HG03045 (cell line): ENCODE results near the gene ATP5MC3.
A peak's percentile ranks its signal among the peaks of the same experiment; 100 is the strongest.
"Not testable (repeated sequence)": the region's sequence is repeated elsewhere in the genome, so short reads cannot be mapped to it uniquely, and the experiment has no call there.

Experiments used
- ATAC-seq: cut with Tn5 transposase; IDR thresholded peaks from one replicate; pipeline ENCODE4 v1.9.1; 2021; ENCODE audit warnings: mild to moderate bottlenecking, moderate library complexity; ENCODE audit not compliant: unreplicated experiment

ATP5MC3 gene

DNA sequence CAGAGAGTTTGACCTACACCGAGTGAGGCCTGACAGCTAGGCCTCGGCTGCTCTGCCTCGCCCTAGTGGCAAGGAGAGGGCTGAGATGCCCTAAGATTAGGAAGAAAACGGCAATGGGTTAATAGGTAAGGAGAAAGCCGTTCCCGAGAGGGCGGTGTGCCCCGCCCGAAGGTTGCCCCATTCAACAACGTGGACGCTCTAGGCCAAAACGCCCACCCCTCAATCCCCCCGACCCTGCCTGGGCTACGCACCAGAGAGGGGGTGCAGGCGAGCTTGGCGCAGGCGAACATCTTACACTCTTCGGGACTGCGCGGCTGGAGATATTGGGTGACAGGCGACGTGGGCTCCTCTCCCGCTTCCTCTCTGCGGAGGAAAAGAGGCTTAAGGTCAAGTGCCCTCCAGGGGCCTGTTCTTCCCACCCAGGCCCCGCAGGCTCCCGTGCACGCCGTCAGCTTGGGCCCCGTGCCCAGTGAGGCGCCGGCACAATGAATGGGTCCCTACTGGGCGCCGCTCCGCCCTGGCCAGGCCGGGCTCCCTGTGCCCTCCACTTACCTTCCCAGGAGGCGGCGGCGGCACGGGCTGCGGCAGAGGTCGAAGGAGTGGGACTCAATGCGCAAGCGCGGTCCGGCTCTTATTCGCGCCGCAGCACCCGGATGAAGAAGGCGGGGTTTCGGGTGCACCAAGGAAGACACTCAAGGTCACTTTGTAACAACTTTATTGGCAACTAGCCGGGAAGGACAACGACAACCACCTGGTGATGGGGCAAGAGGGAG, at the start of gene ATP5MC3:
TSS of gene ATP5MC3 (minus strand) at position 607 of the 773 bp plus-strand sequence. CDS start at position 290, 317 bp downstream.
- ATAC-seq = peak; percentile 92

DNA sequence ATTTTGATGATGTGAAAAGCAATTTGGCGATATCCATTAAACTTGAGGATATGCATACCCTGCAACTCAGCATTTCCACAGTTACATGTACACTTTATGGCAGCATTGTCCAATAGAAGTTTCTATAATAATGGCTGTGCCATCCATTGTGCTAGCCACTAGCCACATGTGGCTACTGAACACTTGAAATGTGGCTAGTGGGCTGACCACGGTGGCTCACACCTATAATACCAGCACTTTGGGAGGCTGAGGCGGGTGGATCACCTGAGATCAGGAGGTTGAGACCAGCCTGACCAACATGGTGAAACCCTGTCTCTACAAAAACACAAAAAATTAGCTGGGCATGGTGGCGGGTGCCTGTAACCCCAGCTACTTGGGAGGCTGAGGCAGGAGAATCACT, 47.1 kb upstream of the ATP5MC3 start:
- ATAC-seq = not testable (repeated sequence)

DNA sequence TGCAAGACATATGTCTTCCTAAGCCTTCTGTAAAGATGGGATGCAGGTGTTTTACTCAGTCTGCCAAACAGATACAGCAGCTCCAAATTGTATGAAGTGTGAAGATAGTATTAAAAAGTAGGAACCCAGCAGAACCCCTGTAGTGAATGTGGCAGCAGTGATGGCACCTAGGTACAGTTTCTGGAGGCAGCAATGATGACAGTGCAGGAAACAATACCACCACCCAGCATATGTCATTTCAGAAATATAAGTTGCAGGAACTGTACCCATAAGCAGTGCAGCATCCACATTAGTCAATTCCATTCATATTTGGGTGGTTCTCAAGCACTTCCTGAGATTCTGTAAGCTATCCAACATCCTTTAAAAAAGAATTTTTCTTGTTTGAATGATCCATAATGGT, 46.7 kb upstream of the ATP5MC3 start:
- no peak for ATAC-seq

DNA sequence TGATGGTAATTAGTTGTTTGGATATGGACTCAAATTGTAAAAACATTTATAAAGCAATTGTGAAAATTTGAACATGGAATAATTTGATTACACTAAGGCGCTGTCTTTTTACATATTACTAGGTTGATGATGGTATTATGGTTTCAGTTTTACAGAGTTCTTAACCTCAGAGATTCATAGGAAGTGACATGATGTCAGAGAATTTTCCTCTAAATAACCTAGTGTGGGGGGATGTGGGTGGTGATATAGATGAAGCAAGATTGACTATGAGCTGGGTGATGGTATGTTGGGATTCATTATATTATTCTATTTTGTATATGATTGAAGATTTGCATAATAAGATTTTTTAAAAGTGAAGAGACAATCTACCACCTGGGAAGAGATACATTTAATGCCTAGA, 45.9 kb upstream of the ATP5MC3 start:
- no peak for ATAC-seq

DNA sequence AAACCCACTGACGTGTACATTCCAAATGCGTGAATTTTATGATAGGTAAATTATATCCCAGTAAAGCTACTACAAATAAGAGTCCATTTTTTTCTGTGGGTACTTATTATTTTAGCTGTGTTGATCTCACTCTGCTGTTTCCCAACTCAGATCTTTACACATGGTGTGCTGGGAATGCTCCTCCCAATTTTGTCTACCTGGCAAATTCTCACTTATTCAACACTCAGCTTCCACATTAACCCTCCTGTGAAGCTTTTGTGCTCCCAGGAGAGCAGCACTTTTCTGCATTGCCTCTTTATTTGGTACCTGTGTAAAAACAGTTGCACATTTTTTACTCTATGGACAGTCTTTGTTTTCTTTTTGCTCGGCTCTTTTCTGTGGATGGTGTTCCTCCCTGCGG, 38.6 kb upstream of the ATP5MC3 start:
- ATAC-seq = no peak

DNA sequence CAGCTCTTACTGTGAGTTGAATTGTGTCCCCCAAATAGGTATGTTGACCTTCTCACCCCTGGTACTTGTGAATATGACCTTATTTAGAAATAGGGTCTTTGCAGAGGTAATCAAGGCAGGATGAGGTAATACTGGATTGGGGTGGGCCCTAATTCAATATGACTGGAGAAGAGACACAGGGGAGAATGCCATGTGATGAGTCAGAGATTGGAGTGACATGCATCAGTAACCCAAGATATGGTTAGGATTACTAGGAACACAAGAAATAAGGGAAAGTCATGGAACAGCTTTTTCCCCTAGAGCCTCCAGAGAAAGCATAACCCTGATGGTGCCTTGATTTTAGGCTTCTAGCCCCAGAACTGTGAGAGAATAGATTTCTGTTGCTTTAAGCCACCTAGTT, 37.0 kb upstream of the ATP5MC3 start:
- no peak for ATAC-seq

DNA sequence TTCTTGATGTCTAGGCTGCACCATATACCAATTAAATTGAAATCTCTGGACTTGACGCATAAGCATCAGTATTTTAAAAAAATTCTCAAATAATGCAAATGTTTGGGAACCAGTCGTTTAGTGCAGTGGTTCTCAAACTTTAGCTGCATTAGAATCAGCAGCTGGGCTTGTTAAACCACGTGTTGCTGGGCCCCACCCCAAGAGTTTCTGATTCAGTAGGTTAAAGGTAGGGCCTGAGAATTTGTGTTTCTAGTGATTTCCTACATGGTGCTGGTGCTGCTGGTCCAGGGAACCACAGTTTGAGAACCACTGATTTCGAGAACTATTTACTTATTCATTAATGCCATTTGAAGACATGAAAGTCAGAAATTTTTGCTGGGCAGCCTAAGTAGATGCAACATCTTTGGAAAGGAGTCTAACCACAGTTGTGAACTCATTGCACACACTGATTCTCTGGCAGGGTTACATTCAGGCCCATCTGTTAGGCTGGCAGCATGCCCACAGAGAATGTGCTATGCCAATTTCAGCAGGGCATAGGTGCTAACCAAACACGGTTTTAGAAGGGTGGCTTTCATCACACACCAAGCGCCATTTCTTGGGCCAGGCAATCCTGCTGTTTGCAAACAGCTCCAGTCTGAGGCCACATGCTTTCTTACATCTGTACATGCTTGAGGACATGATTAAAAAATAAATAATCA, 26.4 kb upstream of the ATP5MC3 start:
- ATAC-seq = no peak

DNA sequence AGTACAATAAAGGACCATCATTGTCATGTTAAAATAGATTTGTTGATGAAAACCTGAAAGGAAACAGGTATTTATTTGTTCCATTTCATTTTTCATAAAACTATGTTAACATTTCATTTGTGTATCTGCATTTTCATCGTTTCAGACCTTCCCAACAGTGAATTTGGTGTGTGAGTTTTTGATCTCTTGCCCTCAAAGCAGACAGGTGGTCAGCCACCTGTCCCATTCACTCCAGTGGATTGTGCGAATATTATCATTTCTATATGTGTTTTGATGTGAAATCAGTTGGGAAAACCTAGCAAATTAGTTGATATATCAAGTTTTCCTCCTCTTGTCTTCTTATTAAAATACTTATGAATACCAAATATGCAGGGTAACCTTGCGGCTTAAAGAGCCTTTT, 25.4 kb upstream of the ATP5MC3 start:
- no peak for ATAC-seq

DNA sequence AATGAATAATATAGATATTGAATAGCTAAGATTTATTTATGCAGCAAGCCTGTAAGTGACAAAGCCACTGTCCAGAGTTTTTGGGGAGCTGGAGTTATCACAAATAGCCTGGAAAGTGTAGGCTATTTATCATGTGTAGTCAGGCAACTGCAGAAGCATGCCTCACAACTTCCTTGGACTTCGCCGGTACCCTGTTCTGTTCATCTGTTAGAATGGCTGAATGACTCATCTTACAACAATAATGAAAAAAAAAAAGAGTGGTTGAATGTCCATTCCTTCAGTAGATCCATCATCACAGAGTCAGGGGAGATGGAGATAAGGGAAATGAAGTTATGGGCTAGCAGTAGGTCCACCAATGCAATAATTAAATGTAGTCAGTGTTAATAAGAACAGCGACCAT, 24.0 kb upstream of the ATP5MC3 start:
- ATAC-seq = no peak

DNA sequence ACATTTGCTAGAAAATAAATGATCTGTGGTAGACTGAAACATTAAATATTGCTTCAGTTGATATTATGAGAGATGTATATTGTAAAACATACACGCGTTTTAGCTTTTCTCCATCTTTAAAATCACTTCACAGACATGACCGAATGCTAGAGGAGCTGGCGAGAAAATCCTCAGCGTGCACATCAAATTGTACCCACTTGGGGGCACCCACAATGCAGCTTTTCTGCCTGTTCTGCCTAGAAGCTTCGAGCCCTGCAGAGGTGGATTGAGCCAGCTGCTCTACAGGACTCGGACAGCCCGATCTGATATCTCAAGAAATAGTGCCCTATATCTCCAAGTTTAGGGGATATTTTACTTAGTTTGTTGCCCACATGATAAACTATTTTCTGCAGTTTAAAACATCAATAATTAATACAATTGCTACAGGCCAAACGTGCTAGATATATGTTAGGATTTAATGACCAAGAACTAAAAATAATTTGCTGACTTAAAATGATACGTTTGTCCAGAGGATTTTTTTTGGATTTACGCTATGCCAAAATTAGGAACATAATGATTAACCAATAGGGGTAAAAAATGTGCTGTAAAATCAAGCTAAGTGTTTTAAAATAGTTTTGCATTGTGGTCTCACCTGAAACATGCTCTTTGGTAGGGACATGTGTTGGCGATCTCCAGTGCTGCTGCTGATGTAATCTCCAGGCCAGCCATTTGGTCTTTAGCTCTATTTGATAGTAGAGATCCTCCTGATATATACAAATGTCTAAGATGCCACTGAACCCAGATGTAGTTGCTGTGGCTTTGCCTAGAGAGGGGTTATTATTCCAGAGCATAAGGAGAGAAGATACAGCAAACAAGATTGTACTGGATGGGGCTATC, 22.3 kb upstream of the ATP5MC3 start:
- peak; percentile 64 for ATAC-seq

DNA sequence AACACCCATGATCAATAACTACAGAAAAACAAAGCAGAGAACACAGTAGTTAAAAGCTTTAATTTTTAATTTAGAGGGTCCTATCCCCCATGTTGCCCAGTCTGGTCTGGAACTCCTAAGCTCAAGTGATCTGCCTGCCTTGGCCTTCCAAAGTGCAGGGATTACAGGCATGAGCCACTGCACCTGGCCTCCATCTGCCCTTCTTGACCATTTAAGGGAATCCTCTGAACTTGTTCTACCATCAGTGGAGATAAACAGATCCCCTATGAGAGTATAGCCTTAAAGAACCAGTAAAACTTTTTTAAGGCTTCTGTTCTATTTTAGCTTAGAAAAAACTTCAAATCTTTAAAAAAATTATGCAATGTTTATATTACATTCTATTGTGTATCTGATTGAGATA, 13.5 kb upstream of the ATP5MC3 start:
- ATAC-seq = no peak

DNA sequence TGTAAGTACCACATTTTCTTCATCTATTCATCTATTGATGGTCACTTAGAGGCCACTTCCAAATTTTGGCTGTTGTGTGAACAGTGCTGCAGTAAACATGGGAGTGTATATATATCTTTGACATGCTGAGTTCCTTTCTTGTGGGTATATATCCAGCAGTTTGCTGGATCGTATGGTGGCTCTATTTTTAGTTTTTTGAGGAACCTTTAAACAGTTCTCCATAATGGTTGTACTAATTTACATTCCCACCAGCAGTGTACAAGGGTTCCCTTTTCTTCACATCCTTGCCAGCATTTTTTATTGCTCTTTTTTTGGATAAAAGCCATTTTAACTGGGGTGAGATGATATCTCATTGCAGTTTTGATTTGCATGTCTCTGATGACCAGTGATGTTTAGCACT, 7.3 kb upstream of the ATP5MC3 start:
- ATAC-seq = no peak

DNA sequence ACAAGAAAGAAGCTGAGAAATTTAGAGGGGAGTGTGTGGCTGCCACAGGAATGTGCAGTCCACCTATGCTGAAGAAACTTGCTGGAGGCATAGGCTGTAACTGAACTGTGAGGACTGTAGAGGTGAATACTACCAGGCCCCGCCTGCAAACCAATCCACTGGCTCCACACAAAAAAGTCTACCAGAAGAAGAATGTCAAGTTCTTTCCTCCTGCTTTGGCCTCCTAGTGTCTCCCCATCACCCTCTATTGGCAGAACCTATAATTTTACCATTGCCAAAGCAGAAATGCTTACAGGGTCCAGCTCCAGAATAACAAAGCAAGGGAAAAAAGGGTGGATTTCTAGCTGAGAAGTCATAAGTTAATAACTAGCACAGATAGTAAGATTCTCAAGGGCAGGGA, 5.9 kb upstream of the ATP5MC3 start:
- peak; percentile 55 for ATAC-seq

DNA sequence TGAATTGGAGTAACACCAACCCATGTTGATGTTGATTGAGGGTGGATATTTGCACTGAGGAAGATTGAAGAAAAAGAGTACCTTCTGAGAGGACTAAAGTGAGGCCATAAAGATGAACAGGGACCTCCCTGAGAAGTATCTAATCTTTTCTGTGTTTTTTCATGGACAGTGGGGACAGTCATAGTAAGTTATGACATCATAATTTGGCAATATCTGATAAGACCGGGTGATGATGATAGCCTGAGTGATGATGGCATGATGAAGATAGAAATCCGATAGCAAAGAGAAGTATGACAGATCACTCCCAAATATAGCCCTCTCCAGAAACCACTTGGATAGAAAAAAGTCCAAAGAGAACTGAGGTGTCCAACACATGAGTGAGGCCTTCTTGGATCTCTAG, 2.2 kb upstream of the ATP5MC3 start:
- ATAC-seq = no peak

DNA sequence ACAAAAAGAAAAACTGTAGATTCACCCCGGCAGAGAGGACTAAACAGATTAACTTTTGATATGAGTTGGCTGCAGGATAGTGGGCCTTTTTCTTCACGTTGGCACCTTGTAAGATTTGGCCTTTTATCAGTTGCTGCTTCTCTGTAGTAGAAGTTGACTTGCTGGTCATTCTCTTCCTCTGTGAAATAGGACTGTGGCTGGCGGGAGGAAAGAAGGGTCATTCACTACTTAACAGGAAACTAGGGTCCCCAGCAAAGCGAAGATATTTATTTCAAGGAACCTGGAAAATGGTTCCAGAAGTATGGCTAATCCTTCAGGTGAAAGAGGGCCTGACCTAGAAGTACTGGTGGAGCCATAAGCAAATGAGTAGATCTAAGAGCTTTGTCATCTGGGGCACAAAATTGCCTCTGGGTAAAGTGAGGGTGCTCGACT, 383 bp upstream of the ATP5MC3 start:
- ATAC-seq = no peak

DNA sequence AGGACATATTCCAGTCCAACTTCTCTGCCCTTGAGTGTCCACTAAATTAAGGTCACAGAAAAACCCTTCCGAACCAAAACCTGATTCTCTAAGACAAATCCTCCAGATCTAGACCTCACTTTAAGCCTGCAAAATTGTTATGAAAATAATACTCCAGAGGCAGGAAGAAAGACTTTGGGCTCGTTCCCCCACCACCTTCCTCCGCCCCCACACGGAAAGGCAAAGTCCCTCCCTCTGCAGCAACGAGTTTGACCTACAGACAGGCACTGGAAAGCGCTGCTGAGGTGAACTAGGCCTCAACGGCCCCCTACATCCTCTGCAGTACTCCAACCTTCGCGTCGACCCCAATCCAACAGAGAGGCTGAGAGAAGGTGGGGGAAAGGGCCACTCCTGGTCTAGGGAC, 808 bp downstream of the ATP5MC3 start:
- ATAC-seq = peak; percentile 53

DNA sequence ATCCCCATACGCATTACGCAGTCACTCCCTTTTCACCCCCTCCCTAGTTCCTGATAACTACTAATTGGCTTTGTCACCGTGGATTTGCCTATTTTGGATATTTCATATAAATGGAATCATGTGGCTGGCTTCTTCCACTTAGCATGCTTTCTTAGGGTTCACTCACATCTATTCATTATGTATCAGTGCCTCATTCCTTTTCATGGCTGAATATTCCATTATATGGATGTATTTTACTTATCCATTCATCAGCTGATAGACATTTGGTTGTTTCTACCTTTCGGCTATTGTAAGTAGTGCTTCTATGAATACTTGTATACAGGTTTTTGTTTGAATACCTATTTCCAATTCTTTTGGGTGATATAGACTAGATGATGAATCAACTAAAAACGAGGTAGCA, 4.9 kb downstream of the ATP5MC3 start:
- ATAC-seq = no peak

DNA sequence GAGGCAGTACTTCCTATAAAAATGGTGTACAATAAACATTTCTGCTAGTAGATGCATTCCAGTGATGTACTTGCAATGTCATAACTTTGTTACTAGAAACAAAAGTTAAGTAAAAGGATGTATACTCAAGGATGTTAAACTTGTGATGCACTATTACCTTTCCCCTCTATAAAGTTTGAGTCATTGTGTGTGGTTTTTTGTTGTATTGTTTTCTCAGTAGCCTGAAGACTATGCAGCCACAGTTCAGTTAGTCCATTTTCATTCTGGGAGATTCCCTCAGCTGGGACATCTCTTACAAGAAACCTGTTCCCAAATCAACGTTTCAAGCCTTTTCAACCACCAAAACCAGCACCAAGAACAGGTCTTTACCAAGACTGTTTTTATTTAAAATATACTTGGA, 5.6 kb downstream of the ATP5MC3 start:
- no peak for ATAC-seq

DNA sequence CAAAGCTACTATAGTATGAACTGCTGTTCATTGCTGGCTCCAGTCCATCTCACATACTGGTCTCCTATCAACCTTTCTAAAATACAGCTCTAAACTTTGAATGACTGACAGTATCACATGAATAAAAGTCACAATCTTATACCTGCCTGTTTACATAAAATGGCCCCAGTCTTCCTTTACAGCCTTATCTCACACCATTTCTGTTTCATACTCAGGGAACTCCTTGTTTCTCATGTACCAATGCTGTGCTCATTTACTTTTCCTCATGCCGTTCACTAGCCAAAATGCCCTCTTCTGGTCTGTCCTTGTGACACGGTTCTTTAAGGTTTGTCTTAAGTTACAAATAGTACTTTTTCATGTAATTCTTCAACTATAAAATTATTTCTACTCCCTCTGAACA, 6.2 kb downstream of the ATP5MC3 start:
- ATAC-seq = no peak

DNA sequence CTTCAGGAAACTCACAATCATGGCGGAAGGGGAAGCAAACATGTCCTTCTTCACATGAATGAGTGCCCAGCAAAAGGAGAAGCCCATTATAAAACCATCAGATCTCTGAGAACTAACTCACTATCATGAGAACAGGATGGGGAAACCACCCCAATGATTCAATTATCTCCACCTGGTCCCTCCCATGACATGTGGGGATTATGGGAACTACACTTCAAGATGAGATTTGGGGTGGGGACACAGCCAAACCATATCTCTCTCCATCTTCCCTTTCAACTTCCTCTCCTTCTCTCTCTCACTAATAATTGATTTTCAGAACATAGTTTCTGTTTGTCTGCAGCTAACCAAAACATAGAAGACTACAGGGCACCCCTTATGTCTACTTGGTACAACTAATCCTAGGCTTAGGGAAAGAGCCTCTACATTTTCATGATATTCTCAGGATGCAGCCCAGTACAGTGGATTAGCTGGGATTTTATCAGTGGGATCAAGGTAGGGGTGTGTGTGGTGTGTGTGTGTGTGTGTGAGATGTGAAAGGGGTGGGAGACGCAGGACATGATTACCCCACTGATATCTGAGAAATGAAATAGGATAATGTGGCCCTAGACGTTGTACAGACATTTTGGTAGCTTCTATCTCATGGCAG, 10.7 kb downstream of the ATP5MC3 start:
- no peak for ATAC-seq

DNA sequence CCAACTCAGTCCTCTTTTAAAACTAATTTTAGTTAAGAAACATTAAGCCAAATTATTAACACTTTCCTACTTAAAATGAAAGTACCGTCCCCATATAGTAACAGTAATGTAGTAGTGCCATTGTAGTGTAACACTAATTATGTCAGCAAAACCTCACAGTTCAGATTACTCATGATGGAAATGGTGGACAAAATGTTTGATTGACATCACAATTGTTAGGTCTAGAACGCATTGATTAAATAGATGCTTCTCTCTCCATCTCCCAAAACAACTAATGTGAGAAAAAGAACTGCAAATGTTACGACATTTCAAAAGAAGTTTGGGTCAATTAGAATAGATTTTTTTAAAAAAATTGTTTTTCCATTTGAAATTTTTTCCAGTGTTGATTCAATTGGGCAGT, 12.3 kb downstream of the ATP5MC3 start:
- no peak for ATAC-seq
